Measurements from ENCODE around the gene CLEC18B.
A peak's percentile ranks its signal among the peaks of the same experiment; 100 is the strongest.
"Not testable (repeated sequence)": the region's sequence is repeated elsewhere in the genome, so short reads cannot be mapped to it uniquely, and the experiment has no call there.

The CLEC18B gene

GRCh38 chr16:74443624-74444346 is 22.5 kb upstream of the CLEC18B start:
- DNase-seq = not testable (repeated sequence)

DNA sequence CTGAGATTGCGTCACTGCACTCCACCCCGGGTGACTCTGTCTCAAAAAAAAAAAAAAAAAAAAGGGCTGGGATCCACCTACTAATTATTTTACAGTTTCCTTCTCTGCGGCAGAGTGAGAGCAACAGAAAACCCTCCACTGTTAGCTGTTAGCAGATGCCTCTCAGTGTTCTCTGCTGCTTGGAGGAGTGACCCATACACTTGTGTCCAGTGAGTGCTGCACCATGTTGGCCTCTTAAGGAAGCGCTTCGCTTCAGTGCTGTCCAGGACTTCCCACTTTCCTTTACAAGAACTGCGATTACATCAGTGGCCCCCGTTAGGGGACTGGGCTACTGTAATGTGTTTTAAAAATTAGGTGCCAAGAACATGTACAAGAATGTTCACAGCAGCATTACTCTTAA is 18.4 kb upstream of the CLEC18B start:
- DNase-seq = no peak

DNA sequence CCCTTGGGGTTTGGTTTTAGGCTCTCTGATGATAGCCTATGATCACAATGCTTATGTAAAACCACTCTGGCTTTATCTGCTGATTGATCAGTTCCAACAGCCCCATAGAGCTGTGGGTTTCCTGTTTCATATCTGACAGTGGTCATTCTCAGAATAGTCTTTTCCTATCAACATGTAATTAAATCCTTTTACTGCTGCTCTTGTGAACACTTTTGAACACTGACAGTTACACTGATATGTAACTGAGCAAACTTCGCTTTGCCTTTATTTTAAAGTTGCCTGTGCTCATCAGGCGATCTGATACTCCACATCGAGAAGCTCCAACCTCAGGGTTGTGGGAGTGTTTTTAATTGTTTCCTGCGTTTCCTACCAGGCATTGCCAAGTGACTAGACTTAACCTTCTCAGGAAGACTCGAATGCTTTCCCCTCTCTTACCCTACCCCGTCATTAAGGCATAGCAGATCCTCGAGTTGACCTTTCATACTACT is 17.3 kb upstream of the CLEC18B start:
- DNase-seq = no peak

- no peak for DNase-seq
Measured at GRCh38 chr16:74431516-74431915, 10.2 kb upstream of the CLEC18B start.

DNA sequence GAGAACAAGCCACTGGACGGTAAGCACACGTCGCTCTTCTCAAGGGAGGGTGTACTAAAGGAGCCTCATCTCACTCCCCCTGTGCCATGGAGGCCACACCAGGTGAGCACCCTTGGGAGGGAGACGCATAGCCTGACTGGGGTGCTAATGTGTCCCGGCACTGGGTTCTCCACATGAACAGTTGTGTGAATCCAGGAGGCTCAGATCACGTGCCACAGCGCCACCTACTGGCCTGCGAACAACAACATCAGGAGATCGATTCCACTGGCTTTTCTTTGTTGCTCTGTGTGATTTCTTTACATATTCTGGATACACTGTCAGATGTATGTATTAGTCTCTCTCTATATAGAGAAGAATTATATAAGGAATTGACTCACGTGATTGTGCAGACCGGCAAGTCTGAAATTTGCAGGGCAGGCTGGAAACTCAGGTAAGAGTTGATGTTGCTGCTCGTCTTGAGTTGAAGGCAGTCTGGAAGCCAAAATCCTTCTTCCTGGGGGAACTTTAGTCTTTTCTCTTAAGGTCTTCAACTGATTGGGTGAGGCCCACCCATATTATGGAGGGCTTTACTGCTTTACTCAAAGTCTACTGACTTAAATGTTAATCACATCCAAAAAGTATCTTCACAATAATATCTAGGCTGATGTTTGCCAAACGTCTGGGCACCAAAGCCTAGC is 8.9 kb upstream of the CLEC18B start:
- DNase-seq = peak; percentile 28

GRCh38 chr16:74428493-74428892 is 7.2 kb upstream of the CLEC18B start:
- DNase-seq = not testable (repeated sequence)

DNA sequence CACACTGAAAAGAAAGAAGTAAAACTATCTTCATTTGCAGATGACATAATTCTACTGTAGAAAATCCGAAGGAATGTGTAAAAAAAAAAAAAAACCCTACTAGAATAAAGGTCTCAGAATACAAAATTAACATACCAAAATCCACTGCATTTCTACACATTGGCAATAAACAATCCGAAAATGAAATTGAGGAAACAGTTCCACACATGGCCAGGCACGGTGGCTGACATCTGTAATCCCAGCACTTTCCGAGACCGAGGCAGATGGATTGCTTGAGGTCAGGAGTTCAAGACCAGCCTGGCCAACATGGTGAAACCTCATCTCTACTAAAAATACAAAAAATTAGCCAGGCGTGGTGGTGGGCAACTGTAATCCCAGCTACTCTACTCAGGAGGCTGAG is 4.5 kb upstream of the CLEC18B start:
- DNase-seq = not testable (repeated sequence)

GRCh38 chr16:74423721-74424120 is 2.4 kb upstream of the CLEC18B start:
- not testable (repeated sequence) for DNase-seq

DNA sequence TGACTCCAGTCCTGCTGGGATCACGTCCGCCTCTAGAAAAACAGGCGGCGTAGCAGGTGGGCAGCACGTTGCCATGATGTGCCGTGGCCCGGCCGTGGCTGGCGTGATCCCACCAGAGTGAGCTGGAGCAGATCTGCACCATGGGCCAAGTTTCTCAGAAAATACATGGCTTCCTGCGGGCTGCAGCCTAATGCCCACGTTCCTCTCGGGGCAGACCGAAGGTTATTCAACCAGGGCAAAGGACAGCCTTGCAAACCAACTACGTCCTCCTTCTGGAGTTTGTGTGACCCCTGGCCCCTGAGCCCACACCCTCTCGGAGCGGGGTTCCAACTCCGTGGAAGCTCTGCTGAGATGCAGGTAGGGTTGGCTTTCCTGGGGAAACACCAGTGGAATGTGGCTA is 808 bp upstream of the CLEC18B start:
- not testable (repeated sequence) for DNase-seq

DNA sequence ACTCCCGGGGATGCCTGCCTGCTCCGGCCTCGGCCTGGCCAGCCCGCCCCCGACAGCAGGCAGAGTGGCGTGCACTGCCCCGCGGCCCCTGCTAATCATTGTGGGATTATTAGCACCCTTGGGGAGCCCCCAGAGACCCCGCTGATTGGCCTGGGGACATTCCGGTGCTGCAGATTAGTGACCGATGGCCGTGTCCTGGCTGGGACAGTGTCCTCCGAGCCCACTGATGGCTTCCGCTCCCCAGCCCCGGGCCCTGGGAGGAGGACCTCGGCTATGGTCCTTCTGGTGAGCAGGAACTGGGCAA is 156 bp upstream of the CLEC18B start:
- not testable (repeated sequence) for DNase-seq

- not testable (repeated sequence) for DNase-seq
Measured at GRCh38 chr16:74419811-74420210, 1.5 kb downstream of the CLEC18B start.

DNA sequence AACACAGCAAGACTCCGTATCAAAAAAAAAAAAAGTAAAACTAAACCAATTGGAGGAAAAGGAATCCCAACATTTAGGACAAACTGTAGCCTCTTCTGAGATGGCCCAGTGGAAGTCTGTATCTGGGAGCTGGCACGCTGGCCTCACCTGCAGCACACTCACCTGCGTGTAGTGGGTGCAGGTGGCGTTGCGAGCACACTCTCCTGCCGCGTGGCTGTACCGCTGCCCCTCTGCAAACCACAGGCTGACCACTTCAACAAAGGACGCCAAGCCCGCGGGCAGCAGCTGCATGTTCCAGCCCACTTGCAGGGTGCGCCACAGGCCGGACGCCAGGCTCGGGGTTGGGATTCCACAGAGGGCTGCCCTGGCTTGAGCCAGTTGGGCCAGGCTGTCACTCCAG is 3.4 kb downstream of the CLEC18B start:
- DNase-seq = not testable (repeated sequence)

- DNase-seq = not testable (repeated sequence)
Measured at GRCh38 chr16:74413920-74414319, 7.4 kb downstream of the CLEC18B start.

GRCh38 chr16:74413485-74413884 is 7.8 kb downstream of the CLEC18B start:
- DNase-seq = not testable (repeated sequence)

DNA sequence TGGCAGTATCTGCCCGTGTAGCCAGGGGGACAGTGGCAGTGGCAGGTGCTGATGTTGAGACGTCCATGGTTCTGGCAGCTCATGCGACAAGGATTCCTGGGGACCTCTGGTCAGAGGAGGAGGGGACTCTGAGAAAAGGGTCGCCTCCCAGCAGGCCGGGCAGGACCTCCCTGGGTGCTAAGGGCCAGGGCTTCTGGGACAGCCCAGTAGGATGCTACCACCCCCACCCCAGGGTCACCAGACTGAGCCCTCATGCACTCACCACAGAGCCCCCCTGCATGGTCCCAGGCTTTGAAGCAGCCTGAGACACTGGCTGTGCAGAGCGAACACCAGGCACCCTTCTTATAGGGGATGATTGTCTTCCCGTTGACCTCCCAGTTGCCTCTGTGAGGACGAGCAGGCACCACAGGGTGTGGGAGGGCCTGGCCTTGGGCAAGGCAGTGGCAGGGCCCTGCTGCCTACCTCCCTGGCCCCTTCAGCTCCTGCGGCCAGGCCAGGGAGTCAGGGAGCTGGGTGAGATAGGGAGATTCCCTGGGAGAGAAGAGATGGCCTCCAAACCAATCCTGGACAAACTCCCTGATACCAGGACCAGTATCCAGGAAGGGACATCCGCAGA is 8.4 kb downstream of the CLEC18B start:
- not testable (repeated sequence) for DNase-seq

- not testable (repeated sequence) for DNase-seq
Measured at GRCh38 chr16:74412138-74412774, 9.0 kb downstream of the CLEC18B start.

DNA sequence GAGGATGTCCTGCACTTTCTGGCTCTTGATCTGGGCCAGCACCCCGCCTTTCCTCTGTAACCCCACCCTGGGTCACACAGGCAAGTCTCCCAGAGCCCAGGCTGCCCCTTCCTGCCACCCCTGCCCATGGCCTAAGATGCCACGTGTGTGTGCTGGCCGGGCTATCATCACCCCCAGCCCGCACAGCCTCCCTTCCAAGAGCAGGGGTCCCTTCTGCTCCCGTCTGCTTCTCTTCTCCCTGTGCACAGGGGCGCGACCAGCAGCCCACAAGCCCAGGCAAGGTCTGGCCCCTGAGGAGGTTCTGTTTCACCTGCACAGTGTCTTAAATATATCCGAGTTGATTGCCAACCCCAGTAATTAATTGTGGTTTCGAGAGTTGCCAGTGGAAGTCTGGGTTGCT is 10.3 kb downstream of the CLEC18B start:
- DNase-seq = not testable (repeated sequence)

GRCh38 chr16:74410057-74410957 is 11.0 kb downstream of the CLEC18B start:
- DNase-seq = not testable (repeated sequence)

GRCh38 chr16:74409185-74409981 is 11.9 kb downstream of the CLEC18B start:
- DNase-seq = not testable (repeated sequence)

- not testable (repeated sequence) for DNase-seq
Measured at GRCh38 chr16:74407362-74407705, 13.9 kb downstream of the CLEC18B start.

DNA sequence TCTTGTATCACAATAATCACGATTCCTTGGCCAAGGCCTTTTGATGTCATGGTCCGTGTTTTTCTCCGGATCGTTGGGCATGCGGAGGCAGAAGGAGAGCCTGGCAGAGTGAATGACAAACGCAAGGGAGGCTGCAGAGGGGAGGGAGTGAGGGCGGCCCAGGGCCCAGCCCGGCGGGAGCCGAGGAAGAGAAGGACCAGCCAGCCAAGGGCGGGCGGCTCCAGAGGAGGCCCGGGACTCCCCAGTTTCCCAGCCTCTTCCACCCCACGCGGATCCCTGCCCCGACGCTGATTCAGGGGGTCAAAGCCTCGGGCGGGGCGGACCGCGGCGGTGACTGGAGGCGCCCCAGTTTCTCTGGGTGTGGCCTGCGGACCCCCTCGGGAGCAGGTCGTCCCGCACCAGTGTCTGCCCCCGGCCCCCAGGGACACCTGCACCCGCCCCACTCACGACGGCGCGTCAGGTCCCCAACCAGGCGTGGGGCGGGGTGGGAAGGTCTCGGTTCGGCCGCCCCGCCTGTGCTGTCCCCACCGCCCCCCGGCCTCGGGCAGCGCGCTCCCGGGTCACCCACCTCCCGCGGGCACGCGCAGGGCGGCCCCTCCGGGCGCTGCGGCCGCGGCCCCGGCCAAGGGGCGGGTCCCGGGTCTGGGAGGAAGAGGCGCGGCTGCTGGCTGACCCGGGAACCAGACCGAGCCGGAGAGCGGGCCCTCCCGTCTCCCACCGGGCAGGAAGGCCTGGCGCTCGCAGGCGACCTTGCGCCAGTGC is 14.5 kb downstream of the CLEC18B start:
- not testable (repeated sequence) for DNase-seq
